Fibroblast of mammary gland (primary cell): ENCODE data around the gene GPR176.

Source experiments
- DNase-seq: peaks from one replicate; pipeline ENCODE4 v3.0.0-alpha.2; 2010; ENCODE audit warnings: low read depth
- H3K4me3 ChIP-seq: 2 replicates; pipeline ENCODE4 v1.5.1; 2011; ENCODE audit warnings: low read depth, mild to moderate bottlenecking, low read length, moderate library complexity; ENCODE audit not compliant: control insufficient read depth
- TF ChIP-seq, protein P1 (sequence below): conservative IDR thresholded peaks from 2 replicates; pipeline ENCODE4 v1.5.1; 2011; ENCODE audit warnings: low read depth, low read length, inconsistent platforms; ENCODE audit not compliant: control insufficient read depth, insufficient read depth

Gene GPR176

DNA sequence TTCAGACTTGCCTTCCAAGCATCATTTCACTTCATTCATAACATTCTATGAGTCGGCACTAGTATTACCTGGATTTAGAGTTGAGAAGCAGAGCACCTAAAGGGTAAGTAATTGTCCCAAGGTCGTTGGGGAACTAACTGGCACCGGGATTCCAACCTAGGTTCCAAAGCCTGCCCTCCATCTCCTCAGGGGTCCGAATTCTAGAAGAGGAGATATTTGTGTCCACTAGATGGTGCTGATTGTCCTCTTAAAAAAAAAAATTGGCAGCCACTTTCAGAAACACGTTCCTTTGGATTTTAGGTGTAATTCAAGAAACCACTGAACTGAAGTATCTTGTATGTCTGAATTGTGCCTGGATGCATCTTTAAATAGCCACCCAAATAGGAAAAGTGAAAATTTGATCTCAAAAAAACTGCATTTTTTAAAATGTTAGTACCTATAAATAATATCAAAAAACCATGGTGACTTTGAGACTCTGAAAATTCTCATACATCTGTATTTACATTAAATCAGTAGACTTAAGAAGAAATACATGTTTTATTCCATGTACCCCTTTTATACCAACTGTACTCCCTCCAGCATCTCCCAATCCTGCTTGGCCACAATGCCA, 133.5 kb downstream of the GPR176 start:
- peak; percentile 72 for DNase-seq
- H3K4me3 ChIP-seq, result no peak overlapping the region
- TF ChIP-seq, protein P1, sequence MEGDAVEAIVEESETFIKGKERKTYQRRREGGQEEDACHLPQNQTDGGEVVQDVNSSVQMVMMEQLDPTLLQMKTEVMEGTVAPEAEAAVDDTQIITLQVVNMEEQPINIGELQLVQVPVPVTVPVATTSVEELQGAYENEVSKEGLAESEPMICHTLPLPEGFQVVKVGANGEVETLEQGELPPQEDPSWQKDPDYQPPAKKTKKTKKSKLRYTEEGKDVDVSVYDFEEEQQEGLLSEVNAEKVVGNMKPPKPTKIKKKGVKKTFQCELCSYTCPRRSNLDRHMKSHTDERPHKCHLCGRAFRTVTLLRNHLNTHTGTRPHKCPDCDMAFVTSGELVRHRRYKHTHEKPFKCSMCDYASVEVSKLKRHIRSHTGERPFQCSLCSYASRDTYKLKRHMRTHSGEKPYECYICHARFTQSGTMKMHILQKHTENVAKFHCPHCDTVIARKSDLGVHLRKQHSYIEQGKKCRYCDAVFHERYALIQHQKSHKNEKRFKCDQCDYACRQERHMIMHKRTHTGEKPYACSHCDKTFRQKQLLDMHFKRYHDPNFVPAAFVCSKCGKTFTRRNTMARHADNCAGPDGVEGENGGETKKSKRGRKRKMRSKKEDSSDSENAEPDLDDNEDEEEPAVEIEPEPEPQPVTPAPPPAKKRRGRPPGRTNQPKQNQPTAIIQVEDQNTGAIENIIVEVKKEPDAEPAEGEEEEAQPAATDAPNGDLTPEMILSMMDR, result peak; percentile 56

DNA sequence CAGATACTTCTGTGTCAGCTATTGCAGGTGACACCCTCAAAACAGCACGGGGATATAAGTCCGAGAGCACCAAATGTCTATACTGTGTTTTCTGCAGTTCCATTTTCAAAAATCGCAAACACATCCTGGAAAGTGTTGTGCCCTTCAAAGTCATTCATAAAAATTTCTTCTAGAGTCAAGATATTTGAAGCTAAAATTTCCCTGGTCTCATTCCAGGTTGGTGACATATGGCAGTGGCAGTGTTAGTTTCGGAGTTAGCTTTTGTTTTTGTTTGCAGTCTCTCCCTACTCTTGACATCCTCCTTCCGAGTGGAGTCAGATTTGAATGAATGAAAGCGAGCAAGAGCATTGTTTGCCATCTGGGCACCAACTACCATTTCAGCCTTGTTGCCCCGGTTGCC, 134.2 kb downstream of the GPR176 start:
- H3K4me3 ChIP-seq, result no peak overlapping the region
- TF ChIP-seq, protein P1, result no peak
- DNase-seq, result no peak

DNA sequence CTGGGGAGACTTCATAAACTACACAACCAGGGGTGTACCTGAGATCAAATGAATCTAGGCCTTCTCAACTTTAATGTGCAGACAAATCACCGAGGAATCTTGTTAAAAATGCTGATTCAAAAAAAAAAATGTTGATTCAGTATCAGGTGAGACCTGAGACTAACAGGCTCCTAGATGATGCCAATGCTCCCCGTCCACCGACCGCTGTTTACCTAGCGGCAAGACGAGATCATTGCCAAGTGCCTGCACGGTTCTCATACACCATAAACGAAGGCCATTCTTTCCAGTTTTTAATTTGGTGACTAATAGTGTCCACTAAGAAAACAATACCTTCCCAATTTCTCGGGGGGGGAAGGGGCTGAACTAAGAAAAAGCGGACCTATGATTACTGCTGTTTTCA, 134.9 kb downstream of the GPR176 start:
- H3K4me3 ChIP-seq, result no peak overlapping the region
- TF ChIP-seq, protein P1, result no peak
- DNase-seq, result no peak

DNA sequence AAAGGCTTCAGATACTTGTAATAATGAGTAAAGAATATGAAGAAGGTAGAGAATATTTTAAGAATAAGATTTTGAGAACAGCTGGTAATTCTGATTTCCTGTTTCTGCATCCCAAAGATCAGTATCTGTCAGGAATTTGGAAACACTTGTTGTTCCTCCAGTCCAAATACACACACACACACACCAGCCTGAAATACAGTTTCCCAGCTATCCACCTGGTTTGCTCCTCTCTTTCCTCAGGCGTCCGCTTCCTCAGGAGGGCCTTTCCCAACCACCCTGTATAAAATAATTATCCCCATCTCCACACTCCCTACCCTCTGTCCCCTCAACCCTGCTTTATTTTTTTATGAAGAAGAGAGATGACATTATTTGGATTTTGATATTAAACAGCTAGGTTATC, 135.4 kb downstream of the GPR176 start:
- no peak overlapping the region for H3K4me3 ChIP-seq
- DNase-seq, result no peak
- TF ChIP-seq, protein P1, result no peak

DNA sequence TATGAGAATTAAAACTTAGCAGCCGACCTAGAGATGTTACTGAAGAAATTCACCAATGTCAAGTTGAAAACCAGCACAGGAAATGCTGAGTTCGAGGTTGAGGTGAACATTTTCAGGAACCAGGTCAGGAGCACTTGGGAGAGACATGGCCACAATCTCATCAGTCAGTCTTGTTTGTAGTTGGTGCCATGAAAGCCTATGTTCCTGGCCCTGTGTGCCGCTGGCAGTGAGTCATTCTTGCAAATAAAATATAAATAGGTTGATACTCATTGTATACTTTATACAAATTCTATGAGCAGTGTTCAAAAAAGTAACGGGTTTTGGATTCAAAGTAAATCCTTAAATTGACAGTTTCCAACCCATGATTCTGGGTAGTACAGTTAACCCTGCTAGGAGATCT, 135.9 kb downstream of the GPR176 start:
- DNase-seq, result peak; percentile 64
- H3K4me3 ChIP-seq, result peak overlapping the region; percentile 87
- TF ChIP-seq, protein P1, result no peak

DNA sequence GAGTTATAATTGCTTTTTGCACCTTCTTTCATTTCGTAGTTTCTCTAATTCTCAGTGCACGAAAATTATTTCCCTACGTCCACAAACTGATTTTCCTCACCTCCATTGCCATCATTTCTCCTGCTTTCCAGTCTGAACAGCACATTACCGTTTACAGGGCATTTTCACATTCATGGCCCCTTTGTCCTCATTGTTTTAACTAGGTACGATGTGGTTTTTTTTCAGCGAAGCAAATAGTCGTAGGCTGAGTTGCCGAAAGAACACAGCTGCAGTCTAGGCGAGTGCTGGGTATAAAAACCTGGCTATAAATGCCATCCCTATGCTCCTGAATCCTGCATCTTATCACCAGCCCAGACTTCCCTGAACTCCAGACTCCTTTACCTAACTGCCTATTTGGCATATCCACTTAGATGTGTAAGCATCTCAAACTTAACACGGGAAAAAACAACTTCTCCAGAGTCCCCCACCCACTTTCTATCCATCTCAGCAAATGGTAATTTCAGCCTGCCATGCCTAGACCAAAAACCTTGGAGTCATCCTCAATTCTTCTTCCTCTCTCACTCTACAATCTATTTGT, 136.7 kb downstream of the GPR176 start:
- no peak for DNase-seq
- TF ChIP-seq, protein P1, result no peak
- peak overlapping the region; percentile 87 for H3K4me3 ChIP-seq
